ENCODE measurements around the gene ACOX1. TPM values are rescaled to one million over a fixed set of nuclear protein-coding genes. Genes with fewer than 3 reads are reported as not detected.

ACOX1 gene
- total and polyA plus RNA-seq, 2 of the 13 experiments (the other 11 are each of a cell fraction or from before 2014, with no cell fraction given): 86.4 to 120 TPM

DNA sequence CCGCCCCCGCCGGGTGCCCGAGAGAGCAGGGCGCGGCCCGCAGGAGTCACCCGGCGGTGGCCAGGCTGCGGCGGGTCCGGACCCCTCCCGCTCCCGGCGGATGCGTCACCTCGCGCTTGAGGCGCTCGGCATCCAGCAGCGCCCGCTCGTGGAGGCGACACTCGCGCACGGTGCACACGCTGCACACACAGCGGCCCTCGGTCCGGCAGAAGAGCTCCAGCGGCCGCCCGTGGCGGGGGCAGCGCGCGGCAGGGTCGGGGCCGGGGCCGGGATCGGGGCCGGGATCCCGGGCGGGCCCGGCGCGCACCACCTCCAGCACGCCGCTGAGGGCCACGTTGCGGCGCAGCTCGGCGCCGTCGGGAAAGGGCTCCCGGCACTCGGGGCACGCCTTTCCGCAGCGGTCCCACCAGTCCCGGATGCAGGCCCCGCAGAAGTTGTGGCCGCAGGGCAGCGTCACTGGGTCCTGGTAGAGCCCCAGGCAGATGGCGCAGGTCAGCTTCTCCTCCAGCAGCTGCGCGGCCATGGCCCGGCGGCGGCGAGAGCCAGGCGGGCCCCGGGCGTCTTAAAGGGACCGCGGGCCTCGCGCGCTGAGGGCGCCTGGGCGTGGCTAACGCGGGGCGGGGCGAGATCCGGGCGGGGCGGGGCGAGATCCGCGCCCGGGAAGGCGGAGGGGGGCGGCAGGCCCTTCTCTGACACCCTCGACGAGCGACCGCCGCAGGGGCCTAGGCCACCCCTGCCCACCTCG, 82.4 kb downstream of the ACOX1 start, which contains the start of gene TRIM65 (continued):
- TF ChIP-seq, protein P1, sequence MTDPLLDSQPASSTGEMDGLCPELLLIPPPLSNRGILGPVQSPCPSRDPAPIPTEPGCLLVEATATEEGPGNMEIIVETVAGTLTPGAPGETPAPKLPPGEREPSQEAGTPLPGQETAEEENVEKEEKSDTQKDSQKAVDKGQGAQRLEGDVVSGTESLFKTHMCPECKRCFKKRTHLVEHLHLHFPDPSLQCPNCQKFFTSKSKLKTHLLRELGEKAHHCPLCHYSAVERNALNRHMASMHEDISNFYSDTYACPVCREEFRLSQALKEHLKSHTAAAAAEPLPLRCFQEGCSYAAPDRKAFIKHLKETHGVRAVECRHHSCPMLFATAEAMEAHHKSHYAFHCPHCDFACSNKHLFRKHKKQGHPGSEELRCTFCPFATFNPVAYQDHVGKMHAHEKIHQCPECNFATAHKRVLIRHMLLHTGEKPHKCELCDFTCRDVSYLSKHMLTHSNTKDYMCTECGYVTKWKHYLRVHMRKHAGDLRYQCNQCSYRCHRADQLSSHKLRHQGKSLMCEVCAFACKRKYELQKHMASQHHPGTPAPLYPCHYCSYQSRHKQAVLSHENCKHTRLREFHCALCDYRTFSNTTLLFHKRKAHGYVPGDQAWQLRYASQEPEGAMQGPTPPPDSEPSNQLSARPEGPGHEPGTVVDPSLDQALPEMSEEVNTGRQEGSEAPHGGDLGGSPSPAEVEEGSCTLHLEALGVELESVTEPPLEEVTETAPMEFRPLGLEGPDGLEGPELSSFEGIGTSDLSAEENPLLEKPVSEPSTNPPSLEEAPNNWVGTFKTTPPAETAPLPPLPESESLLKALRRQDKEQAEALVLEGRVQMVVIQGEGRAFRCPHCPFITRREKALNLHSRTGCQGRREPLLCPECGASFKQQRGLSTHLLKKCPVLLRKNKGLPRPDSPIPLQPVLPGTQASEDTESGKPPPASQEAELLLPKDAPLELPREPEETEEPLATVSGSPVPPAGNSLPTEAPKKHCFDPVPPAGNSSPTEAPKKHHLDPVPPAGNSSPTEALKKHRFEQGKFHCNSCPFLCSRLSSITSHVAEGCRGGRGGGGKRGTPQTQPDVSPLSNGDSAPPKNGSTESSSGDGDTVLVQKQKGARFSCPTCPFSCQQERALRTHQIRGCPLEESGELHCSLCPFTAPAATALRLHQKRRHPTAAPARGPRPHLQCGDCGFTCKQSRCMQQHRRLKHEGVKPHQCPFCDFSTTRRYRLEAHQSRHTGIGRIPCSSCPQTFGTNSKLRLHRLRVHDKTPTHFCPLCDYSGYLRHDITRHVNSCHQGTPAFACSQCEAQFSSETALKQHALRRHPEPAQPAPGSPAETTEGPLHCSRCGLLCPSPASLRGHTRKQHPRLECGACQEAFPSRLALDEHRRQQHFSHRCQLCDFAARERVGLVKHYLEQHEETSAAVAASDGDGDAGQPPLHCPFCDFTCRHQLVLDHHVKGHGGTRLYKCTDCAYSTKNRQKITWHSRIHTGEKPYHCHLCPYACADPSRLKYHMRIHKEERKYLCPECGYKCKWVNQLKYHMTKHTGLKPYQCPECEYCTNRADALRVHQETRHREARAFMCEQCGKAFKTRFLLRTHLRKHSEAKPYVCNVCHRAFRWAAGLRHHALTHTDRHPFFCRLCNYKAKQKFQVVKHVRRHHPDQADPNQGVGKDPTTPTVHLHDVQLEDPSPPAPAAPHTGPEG (CRISPR knock-in tag; IDR thresholded peaks at IDR 0.05): 0 out of 2 replicates have a peak, but pooled peaks have one; percentile 54
- TF ChIP-seq ZNF432 (CRISPR knock-in tag; IDR thresholded peaks at IDR 0.05; ENCODE audit: borderline replicate concordance): no peak
- TF ChIP-seq RELA (CRISPR knock-in tag; IDR thresholded peaks at IDR 0.05): no peak
- peak; percentile 53; the same call in 1 of the 2 replicates for TF ChIP-seq ZNF160 (CRISPR knock-in tag; IDR thresholded peaks at IDR 0.05)
- TF ChIP-seq ZNF34 (CRISPR knock-in tag; IDR thresholded peaks at IDR 0.05; ENCODE audit: borderline replicate concordance): no peak
- no peak for TF ChIP-seq PITX1 (CRISPR knock-in tag; IDR thresholded peaks at IDR 0.05)
- TF ChIP-seq, protein P2, sequence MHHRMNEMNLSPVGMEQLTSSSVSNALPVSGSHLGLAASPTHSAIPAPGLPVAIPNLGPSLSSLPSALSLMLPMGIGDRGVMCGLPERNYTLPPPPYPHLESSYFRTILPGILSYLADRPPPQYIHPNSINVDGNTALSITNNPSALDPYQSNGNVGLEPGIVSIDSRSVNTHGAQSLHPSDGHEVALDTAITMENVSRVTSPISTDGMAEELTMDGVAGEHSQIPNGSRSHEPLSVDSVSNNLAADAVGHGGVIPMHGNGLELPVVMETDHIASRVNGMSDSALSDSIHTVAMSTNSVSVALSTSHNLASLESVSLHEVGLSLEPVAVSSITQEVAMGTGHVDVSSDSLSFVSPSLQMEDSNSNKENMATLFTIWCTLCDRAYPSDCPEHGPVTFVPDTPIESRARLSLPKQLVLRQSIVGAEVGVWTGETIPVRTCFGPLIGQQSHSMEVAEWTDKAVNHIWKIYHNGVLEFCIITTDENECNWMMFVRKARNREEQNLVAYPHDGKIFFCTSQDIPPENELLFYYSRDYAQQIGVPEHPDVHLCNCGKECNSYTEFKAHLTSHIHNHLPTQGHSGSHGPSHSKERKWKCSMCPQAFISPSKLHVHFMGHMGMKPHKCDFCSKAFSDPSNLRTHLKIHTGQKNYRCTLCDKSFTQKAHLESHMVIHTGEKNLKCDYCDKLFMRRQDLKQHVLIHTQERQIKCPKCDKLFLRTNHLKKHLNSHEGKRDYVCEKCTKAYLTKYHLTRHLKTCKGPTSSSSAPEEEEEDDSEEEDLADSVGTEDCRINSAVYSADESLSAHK (CRISPR knock-in tag; IDR thresholded peaks at IDR 0.05; ENCODE audit: borderline replicate concordance): no peak
- no peak for TF ChIP-seq RBM39 (IDR thresholded peaks at IDR 0.05; ENCODE audit: low read depth, low read length, poor library complexity, severe bottlenecking)
- peak; percentile 34; the same call in 1 of the 2 replicates for TF ChIP-seq ZNF709 (CRISPR knock-in tag; IDR thresholded peaks at IDR 0.05)
- peak; percentile 92 for TF ChIP-seq ZNF446 (CRISPR knock-in tag; IDR thresholded peaks at IDR 0.05)
- TF ChIP-seq, protein P3, sequence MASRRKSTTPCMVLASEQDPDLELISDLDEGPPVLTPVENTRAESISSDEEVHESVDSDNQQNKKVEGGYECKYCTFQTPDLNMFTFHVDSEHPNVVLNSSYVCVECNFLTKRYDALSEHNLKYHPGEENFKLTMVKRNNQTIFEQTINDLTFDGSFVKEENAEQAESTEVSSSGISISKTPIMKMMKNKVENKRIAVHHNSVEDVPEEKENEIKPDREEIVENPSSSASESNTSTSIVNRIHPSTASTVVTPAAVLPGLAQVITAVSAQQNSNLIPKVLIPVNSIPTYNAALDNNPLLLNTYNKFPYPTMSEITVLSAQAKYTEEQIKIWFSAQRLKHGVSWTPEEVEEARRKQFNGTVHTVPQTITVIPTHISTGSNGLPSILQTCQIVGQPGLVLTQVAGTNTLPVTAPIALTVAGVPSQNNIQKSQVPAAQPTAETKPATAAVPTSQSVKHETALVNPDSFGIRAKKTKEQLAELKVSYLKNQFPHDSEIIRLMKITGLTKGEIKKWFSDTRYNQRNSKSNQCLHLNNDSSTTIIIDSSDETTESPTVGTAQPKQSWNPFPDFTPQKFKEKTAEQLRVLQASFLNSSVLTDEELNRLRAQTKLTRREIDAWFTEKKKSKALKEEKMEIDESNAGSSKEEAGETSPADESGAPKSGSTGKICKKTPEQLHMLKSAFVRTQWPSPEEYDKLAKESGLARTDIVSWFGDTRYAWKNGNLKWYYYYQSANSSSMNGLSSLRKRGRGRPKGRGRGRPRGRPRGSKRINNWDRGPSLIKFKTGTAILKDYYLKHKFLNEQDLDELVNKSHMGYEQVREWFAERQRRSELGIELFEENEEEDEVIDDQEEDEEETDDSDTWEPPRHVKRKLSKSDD (CRISPR knock-in tag; IDR thresholded peaks at IDR 0.05; ENCODE audit: low read depth): peak; percentile 68; the same call in 1 of the 2 replicates
- TF ChIP-seq XBP1 (CRISPR knock-in tag; IDR thresholded peaks at IDR 0.05): no peak
- TF ChIP-seq, protein P4, sequence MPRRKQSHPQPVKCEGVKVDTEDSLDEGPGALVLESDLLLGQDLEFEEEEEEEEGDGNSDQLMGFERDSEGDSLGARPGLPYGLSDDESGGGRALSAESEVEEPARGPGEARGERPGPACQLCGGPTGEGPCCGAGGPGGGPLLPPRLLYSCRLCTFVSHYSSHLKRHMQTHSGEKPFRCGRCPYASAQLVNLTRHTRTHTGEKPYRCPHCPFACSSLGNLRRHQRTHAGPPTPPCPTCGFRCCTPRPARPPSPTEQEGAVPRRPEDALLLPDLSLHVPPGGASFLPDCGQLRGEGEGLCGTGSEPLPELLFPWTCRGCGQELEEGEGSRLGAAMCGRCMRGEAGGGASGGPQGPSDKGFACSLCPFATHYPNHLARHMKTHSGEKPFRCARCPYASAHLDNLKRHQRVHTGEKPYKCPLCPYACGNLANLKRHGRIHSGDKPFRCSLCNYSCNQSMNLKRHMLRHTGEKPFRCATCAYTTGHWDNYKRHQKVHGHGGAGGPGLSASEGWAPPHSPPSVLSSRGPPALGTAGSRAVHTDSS (CRISPR knock-in tag; conservative IDR thresholded peaks at IDR 0.05): no peak
- TF ChIP-seq, protein P5, sequence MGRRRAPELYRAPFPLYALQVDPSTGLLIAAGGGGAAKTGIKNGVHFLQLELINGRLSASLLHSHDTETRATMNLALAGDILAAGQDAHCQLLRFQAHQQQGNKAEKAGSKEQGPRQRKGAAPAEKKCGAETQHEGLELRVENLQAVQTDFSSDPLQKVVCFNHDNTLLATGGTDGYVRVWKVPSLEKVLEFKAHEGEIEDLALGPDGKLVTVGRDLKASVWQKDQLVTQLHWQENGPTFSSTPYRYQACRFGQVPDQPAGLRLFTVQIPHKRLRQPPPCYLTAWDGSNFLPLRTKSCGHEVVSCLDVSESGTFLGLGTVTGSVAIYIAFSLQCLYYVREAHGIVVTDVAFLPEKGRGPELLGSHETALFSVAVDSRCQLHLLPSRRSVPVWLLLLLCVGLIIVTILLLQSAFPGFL (CRISPR knock-in tag; IDR thresholded peaks at IDR 0.05): no peak
